RWPE2 (cell line): ENCODE results near the gene GPN2.
A peak's percentile ranks its signal among the peaks of the same experiment; 100 is the strongest.

Source experiments
- ATAC-seq: fragments of 200-7000 bp; cut with Tn5 transposase; 3 replicates; pipeline ENCODE4 v1.9.1; 2021; ENCODE audit warnings: low read depth
- DNase-seq: peaks from one replicate; pipeline ENCODE4 v3.0.0-alpha.2; 2020; ENCODE audit warnings: low spot score
- H3K27ac ChIP-seq: fragments of 450-650 bp; 2 replicates; pipeline ENCODE4 v1.5.1; 2017; ENCODE audit warnings: mild to moderate bottlenecking; ENCODE audit not compliant: poor library complexity, severe bottlenecking
- H3K27me3 ChIP-seq: fragments of 250-450 bp; sonication (Bioruptor Pico); 2 replicates; pipeline ENCODE4 v1.5.1; 2021; ENCODE audit warnings: mild to moderate bottlenecking, moderate library complexity; ENCODE audit not compliant: insufficient read depth, poor library complexity, severe bottlenecking
- H3K36me3 ChIP-seq: fragments of 250-450 bp; sonication (Bioruptor Pico); 2 replicates; pipeline ENCODE4 v1.5.1; 2020; ENCODE audit warnings: low read depth, mild to moderate bottlenecking, moderate library complexity
- H3K4me1 ChIP-seq: fragments of 250-450 bp; sonication (Bioruptor Pico); 2 replicates; pipeline ENCODE4 v1.5.1; 2021; ENCODE audit warnings: mild to moderate bottlenecking, moderate library complexity; ENCODE audit not compliant: insufficient read depth, poor library complexity, severe bottlenecking
- H3K4me3 ChIP-seq: fragments of 250-450 bp; sonication (Bioruptor Pico); 2 replicates; pipeline ENCODE4 v1.5.1; 2021; ENCODE audit warnings: mild to moderate bottlenecking, moderate library complexity; ENCODE audit not compliant: severe bottlenecking
- H3K9me3 ChIP-seq: fragments of 250-450 bp; sonication (Bioruptor Pico); 2 replicates; pipeline ENCODE4 v1.5.1; 2021; ENCODE audit warnings: mild to moderate bottlenecking, moderate library complexity; ENCODE audit not compliant: severe bottlenecking
- TF ChIP-seq, protein P1 (sequence below): fragments of 450-650 bp; IDR thresholded peaks from one replicate; pipeline ENCODE4 v1.5.1; 2017; ENCODE audit warnings: mild to moderate bottlenecking, moderate library complexity; ENCODE audit not compliant: poor library complexity, severe bottlenecking

Gene GPN2

GRCh38 chr1:26826261-26827105, 63.6 kb downstream of the GPN2 start, which contains the start of gene ZDHHC18:
ZDHHC18 (plus strand) TSS chr1:26826688; CDS start chr1:26826805, 117 bp downstream.
- ATAC-seq (peak; percentile 74), DNase-seq (no peak)
- H3K36me3 ChIP-seq = peaks cover 10% of the 10 kb centered on the region
- no peaks in the 10 kb centered on the region for H3K27me3 ChIP-seq
- H3K4me3 ChIP-seq = peak within 1 kb of the TSS; percentile 69
- TF ChIP-seq, protein P1, sequence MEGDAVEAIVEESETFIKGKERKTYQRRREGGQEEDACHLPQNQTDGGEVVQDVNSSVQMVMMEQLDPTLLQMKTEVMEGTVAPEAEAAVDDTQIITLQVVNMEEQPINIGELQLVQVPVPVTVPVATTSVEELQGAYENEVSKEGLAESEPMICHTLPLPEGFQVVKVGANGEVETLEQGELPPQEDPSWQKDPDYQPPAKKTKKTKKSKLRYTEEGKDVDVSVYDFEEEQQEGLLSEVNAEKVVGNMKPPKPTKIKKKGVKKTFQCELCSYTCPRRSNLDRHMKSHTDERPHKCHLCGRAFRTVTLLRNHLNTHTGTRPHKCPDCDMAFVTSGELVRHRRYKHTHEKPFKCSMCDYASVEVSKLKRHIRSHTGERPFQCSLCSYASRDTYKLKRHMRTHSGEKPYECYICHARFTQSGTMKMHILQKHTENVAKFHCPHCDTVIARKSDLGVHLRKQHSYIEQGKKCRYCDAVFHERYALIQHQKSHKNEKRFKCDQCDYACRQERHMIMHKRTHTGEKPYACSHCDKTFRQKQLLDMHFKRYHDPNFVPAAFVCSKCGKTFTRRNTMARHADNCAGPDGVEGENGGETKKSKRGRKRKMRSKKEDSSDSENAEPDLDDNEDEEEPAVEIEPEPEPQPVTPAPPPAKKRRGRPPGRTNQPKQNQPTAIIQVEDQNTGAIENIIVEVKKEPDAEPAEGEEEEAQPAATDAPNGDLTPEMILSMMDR = peak; percentile 86
- no peaks in the 10 kb centered on the region for H3K4me1 ChIP-seq
- H3K9me3 ChIP-seq = no peaks in the 10 kb centered on the region
- H3K27ac ChIP-seq = peak within 1 kb of the TSS; percentile 35
